Thoracic aorta (tissue), 2 donors: ENCODE measurements around the gene RASL10A. TPM values are rescaled to one million over a fixed set of nuclear protein-coding genes. Genes with fewer than 3 reads are reported as not detected.

Source experiments
- ATAC-seq: fragments of 150-250 bp; one replicate; pipeline ENCODE4 v1.8.0; 2017; ENCODE audit warnings: low read depth; ENCODE audit not compliant: insufficient number of reproducible peaks, low FRiP score
- DNase-seq: peaks from one replicate; pipeline ENCODE4 v3.0.0-alpha.2; 2020; ENCODE audit warnings: low spot score
- H3K27ac ChIP-seq, 2 donors: fragments of 200-600 bp; sonication (generic); 1 replicate in 1 of 2; 2 replicates in 1 of 2; pipeline ENCODE4 v1.5.1; 2016; ENCODE audit warnings: mild to moderate bottlenecking in 2 of 2, moderate library complexity in 2 of 2
- H3K27me3 ChIP-seq: fragments of 200-600 bp; sonication (generic); replicated peaks from 2 replicates; pipeline ENCODE4 v1.6.0; 2016; ENCODE audit warnings: mild to moderate bottlenecking; ENCODE audit not compliant: insufficient read depth
- H3K36me3 ChIP-seq: fragments of 200-600 bp; sonication (generic); one replicate; pipeline ENCODE4 v1.5.1; 2016
- H3K4me1 ChIP-seq, 2 donors: fragments of 200-600 bp; sonication (generic); 1 replicate in 1 of 2; 2 replicates in 1 of 2; pipeline versions ENCODE4 v1.5.1 to v1.6.0; 2016; ENCODE audit warnings: low read depth in 2 of 2, mild to moderate bottlenecking in 1 of 2; ENCODE audit not compliant: control insufficient read depth in 1 of 2
- H3K4me3 ChIP-seq: fragments of 200-600 bp; sonication (generic); 2 replicates; pipeline ENCODE4 v1.5.1; 2016; ENCODE audit warnings: mild to moderate bottlenecking
- H3K9me3 ChIP-seq: fragments of 200-600 bp; sonication (generic); 2 replicates; pipeline ENCODE4 v1.5.1; 2016
- CTCF ChIP-seq: fragments of 200-600 bp; sonication (generic); IDR thresholded peaks from one replicate; pipeline ENCODE4 v1.5.1; 2019; ENCODE audit warnings: antibody characterized with exemption
- total RNA-seq, 2 donors: library from RNA; depleted of rRNA; stranded (reverse); fragments of >200 nt; gene quantifications; one replicate each; pipeline versions ENCODE4 v1.1.0 to v1.2.3, GENCODE V29; 2016

The RASL10A gene
- total RNA-seq, 2 donors from 2014 or later: 3.4 to 4.1 TPM

- H3K9me3 ChIP-seq: no peaks in the 10 kb centered on the region
- no peak for DNase-seq
- no peak for ATAC-seq
- peaks cover 6 to 24% of the 10 kb centered on the region in 2 donors for H3K4me1 ChIP-seq
- TF ChIP-seq CTCF: no peak
- H3K27me3 ChIP-seq: no peaks in the 10 kb centered on the region
- peak overlapping the region in 1 of 2 donors; percentile 34 for H3K27ac ChIP-seq
- no peak overlapping the region for H3K4me3 ChIP-seq
- peaks cover 25% of the 10 kb centered on the region for H3K36me3 ChIP-seq
Measured at GRCh38 chr22:29302681-29303465, 12.6 kb downstream of the RASL10A start.

- Histone ChIP-seq H3K27ac (peak overlapping the region in 1 of 2 donors; percentile 19), H3K36me3 (peaks cover 31% of the 10 kb centered on the region), H3K4me3 (no peak overlapping the region), H3K4me1 (peaks cover under 1 to 18% of the 10 kb centered on the region in 2 donors), H3K9me3 (no peaks in the 10 kb centered on the region), H3K27me3 (no peaks in the 10 kb centered on the region)
- DNase-seq (no peak), ATAC-seq (no peak)
- TF ChIP-seq CTCF: no peak
Measured at GRCh38 chr22:29302402-29302680, 13.2 kb downstream of the RASL10A start.

- Histone ChIP-seq H3K4me3 (no peak overlapping the region), H3K27ac (peak overlapping the region in 1 of 2 donors; percentile 19), H3K4me1 (peaks cover 0 to 18% of the 10 kb centered on the region in 2 donors), H3K27me3 (no peaks in the 10 kb centered on the region), H3K9me3 (no peaks in the 10 kb centered on the region), H3K36me3 (peaks cover 36% of the 10 kb centered on the region)
- DNase-seq: no peak
- no peak for ATAC-seq
- TF ChIP-seq CTCF: no peak
Measured at GRCh38 chr22:29301716-29302401, 13.6 kb downstream of the RASL10A start.

GRCh38 chr22:29300807-29301601 is 14.5 kb downstream of the RASL10A start:
- Histone ChIP-seq H3K27me3 (no peaks in the 10 kb centered on the region), H3K27ac (no peak overlapping the region), H3K4me1 (peaks cover 0 to 18% of the 10 kb centered on the region in 2 donors), H3K36me3 (peaks cover 44% of the 10 kb centered on the region), H3K4me3 (no peak overlapping the region), H3K9me3 (no peaks in the 10 kb centered on the region)
- no peak for TF ChIP-seq CTCF
- DNase-seq (no peak), ATAC-seq (no peak)

GRCh38 chr22:29300467-29300806 is 15.1 kb downstream of the RASL10A start:
- ATAC-seq (no peak), DNase-seq (no peak)
- H3K4me3 ChIP-seq: no peak overlapping the region
- H3K27me3 ChIP-seq: no peaks in the 10 kb centered on the region
- peaks cover 50% of the 10 kb centered on the region for H3K36me3 ChIP-seq
- no peaks in the 10 kb centered on the region for H3K9me3 ChIP-seq
- no peak overlapping the region for H3K27ac ChIP-seq
- TF ChIP-seq CTCF: no peak
- H3K4me1 ChIP-seq: peaks cover 0 to 18% of the 10 kb centered on the region in 2 donors
